HepG2 (cell line): ENCODE results near the gene LRR1. TPM values are rescaled to one million over a fixed set of nuclear protein-coding genes. Genes with fewer than 3 reads are reported as not detected.

ENCODE experiments used
- FLYWCH1 ChIP-seq: sonication (generic); formaldehyde crosslinking; IDR thresholded peaks from 2 replicates; pipeline ENCODE4 v1.8.1; 2023; ENCODE audit warnings: mild to moderate bottlenecking, missing genetic modification reagents
- GATA4 ChIP-seq: sonication (generic); IDR thresholded peaks from 2 replicates; pipeline ENCODE4 v1.6.1; 2016; ENCODE audit warnings: antibody characterized with exemption, low read depth, borderline replicate concordance
- HNRNPL ChIP-seq: fragments of 200-400 bp; formaldehyde crosslinking; IDR thresholded peaks from 2 replicates; pipeline ENCODE4 v1.6.1; 2017; ENCODE audit warnings: mild to moderate bottlenecking, low read depth, low read length
- HOXD1 ChIP-seq: sonication (generic); formaldehyde crosslinking; IDR thresholded peaks from 2 replicates; pipeline ENCODE4 v1.5.0; 2020; ENCODE audit warnings: missing genetic modification reagents
- JARID2 ChIP-seq: sonication (generic); formaldehyde crosslinking; IDR thresholded peaks from 2 replicates; pipeline ENCODE4 v1.8.1; 2023; ENCODE audit warnings: missing genetic modification reagents, inconsistent platforms; ENCODE audit not compliant: insufficient replicate concordance
- KLF12 ChIP-seq: sonication (generic); formaldehyde crosslinking; IDR thresholded peaks from 2 replicates; pipeline ENCODE4 v1.4.0; 2020; ENCODE audit warnings: missing genetic modification reagents, borderline replicate concordance
- NFE2L2 ChIP-seq: fragments of 150-350 bp; IDR thresholded peaks from 2 replicates; pipeline ENCODE4 v1.6.1; 2014; ENCODE audit warnings: low read length
- PHF21A ChIP-seq: sonication (generic); formaldehyde crosslinking; IDR thresholded peaks from 2 replicates; pipeline ENCODE4 v1.5.0; 2020; ENCODE audit warnings: mild to moderate bottlenecking, missing genetic modification reagents
- RXRB ChIP-seq: IDR thresholded peaks from 2 replicates; pipeline ENCODE4 v1.6.1; 2016; ENCODE audit warnings: borderline replicate concordance, missing genetic modification reagents, missing compliant biosample characterization
- ZFP90 ChIP-seq: sonication (generic); formaldehyde crosslinking; IDR thresholded peaks from 2 replicates; pipeline ENCODE4 v1.8.0; 2022; ENCODE audit warnings: missing genetic modification reagents, mild to moderate bottlenecking, inconsistent platforms, borderline replicate concordance
- ZSCAN31 ChIP-seq: sonication (generic); formaldehyde crosslinking; IDR thresholded peaks from 2 replicates; pipeline ENCODE4 v1.5.0; 2020; ENCODE audit warnings: low read depth, mild to moderate bottlenecking, missing genetic modification reagents
- polyA plus RNA-seq, 8 experiments: library from polyadenylated mRNA; depleted of rRNA in 3 of 8; stranded (reverse) in 7 of 8; unstranded in 1 of 8; fragments of >200 nt; fragmentation: Illumina TruSeq in 4 of 8; extraction: Trizol in 4 of 8; gene quantifications; 2 replicates each; pipeline versions ENCODE4 v1.2.1 to v1.2.3, GENCODE V29; 2011 to 2016; ENCODE audit warnings: low read depth in 4 of 8, missing spikeins in 1 of 8, mixed read lengths in 1 of 8; ENCODE audit not compliant: insufficient read depth in 1 of 8
- total RNA-seq, 5 experiments: library from RNA; depleted of rRNA; stranded (reverse); fragments of >200 nt; fragmentation: Illumina TruSeq; extraction: Trizol; gene quantifications; 2 replicates each; pipeline ENCODE4 v1.2.3, GENCODE V29; 2016; ENCODE audit warnings: low read depth in 1 of 5
- TF ChIP-seq, protein P1 (sequence below): sonication (generic); formaldehyde crosslinking; conservative IDR thresholded peaks from 2 replicates; pipeline ENCODE4 v1.8.0; 2022; ENCODE audit warnings: low read depth, missing genetic modification reagents
- TF ChIP-seq, protein P2 (sequence below): sonication (generic); formaldehyde crosslinking; IDR thresholded peaks from 2 replicates; pipeline ENCODE4 v1.4.0; 2020; ENCODE audit warnings: mild to moderate bottlenecking, missing genetic modification reagents
- TF ChIP-seq, protein P3 (sequence below): sonication (generic); IDR thresholded peaks from 2 replicates; pipeline ENCODE4 v1.6.1; 2016; ENCODE audit warnings: low read depth, borderline replicate concordance
- TF ChIP-seq, protein P4 (sequence below): sonication (generic); formaldehyde crosslinking; IDR thresholded peaks from 2 replicates; pipeline ENCODE4 v1.5.0; 2020; ENCODE audit warnings: missing genetic modification reagents, mild to moderate bottlenecking, borderline replicate concordance
- TF ChIP-seq, protein P5 (sequence below): fragments of 450-650 bp; IDR thresholded peaks from 2 replicates; pipeline ENCODE4 v1.6.1; 2017; ENCODE audit warnings: mild to moderate bottlenecking
- TF ChIP-seq, protein P6 (sequence below): sonication (generic); formaldehyde crosslinking; IDR thresholded peaks from 2 replicates; pipeline ENCODE4 v1.4.0; 2020; ENCODE audit warnings: mild to moderate bottlenecking, missing genetic modification reagents
- TF ChIP-seq, protein P7 (sequence below): fragments of 450-650 bp; IDR thresholded peaks from 2 replicates; pipeline ENCODE4 v1.6.1; 2017

The LRR1 gene
- total and polyA plus RNA-seq, 2 of the 13 experiments (the other 11 are each of a cell fraction or from before 2014, with no cell fraction given): 7.0 to 36.2 TPM

DNA sequence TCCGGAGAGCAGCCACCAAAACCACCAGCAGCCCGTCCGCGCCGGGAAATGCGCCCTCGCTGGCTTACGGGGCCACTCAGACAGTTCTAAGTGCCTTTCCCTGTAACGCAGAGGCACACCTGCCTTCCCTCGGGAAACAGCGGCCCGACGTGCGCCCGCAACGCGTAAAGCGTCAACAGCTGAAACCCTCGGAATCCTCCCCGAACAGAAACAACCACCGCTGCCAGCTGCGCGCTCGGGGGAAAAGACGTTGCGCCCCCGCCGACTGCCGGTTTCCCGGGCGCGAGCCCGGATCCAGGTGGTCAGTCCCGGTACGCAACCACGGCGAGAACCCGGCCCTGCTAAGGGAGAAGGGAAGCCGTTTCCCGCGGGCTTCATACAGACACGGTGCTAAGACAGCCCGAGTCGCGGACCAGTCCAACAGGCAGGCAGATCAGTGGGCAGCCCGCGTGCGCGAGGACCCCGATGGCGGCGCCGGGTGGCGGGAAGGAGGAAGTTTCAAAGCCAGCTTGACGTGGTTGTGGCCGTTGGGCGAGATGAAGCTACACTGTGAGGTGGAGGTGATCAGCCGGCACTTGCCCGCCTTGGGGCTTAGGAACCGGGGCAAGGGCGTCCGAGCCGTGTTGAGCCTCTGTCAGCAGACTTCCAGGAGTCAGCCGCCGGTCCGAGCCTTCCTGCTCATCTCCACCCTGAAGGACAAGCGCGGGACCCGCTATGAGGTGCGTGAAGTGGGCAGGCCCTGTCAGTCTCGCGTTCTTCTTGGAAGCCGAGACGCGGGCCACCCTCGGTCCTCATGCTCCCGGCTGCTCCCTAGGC, at the start of gene LRR1 (continued):
- peak; percentile 97 for TF ChIP-seq ZFP90 (CRISPR knock-in tag)
- TF ChIP-seq, protein P1, sequence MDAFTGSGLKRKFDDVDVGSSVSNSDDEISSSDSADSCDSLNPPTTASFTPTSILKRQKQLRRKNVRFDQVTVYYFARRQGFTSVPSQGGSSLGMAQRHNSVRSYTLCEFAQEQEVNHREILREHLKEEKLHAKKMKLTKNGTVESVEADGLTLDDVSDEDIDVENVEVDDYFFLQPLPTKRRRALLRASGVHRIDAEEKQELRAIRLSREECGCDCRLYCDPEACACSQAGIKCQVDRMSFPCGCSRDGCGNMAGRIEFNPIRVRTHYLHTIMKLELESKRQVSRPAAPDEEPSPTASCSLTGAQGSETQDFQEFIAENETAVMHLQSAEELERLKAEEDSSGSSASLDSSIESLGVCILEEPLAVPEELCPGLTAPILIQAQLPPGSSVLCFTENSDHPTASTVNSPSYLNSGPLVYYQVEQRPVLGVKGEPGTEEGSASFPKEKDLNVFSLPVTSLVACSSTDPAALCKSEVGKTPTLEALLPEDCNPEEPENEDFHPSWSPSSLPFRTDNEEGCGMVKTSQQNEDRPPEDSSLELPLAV (CRISPR knock-in tag): 0 out of 2 replicates have a peak, but pooled peaks have one; percentile 34
- TF ChIP-seq, protein P2, sequence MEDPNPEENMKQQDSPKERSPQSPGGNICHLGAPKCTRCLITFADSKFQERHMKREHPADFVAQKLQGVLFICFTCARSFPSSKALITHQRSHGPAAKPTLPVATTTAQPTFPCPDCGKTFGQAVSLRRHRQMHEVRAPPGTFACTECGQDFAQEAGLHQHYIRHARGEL (CRISPR knock-in tag): peak; percentile 36; the same call in 1 of the 2 replicates
- peak; percentile 45; the same call in 1 of the 2 replicates for TF ChIP-seq HOXD1 (CRISPR knock-in tag)
- TF ChIP-seq JARID2 (CRISPR knock-in tag): no peak
- peak; percentile 68 for TF ChIP-seq PHF21A (CRISPR knock-in tag)
- peak; percentile 86; the same call in 1 of the 2 replicates for TF ChIP-seq HNRNPL
- TF ChIP-seq ZSCAN31 (CRISPR knock-in tag): no peak; the same call in 1 of the 2 replicates
- no peak for TF ChIP-seq KLF12 (CRISPR knock-in tag)
- TF ChIP-seq, protein P3, sequence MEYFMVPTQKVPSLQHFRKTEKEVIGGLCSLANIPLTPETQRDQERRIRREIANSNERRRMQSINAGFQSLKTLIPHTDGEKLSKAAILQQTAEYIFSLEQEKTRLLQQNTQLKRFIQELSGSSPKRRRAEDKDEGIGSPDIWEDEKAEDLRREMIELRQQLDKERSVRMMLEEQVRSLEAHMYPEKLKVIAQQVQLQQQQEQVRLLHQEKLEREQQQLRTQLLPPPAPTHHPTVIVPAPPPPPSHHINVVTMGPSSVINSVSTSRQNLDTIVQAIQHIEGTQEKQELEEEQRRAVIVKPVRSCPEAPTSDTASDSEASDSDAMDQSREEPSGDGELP: peak; percentile 90
- TF ChIP-seq, protein P4, sequence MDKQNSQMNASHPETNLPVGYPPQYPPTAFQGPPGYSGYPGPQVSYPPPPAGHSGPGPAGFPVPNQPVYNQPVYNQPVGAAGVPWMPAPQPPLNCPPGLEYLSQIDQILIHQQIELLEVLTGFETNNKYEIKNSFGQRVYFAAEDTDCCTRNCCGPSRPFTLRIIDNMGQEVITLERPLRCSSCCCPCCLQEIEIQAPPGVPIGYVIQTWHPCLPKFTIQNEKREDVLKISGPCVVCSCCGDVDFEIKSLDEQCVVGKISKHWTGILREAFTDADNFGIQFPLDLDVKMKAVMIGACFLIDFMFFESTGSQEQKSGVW (CRISPR knock-in tag): no peak
- TF ChIP-seq GATA4: no peak
- TF ChIP-seq NFE2L2: no peak
- TF ChIP-seq, protein P5, sequence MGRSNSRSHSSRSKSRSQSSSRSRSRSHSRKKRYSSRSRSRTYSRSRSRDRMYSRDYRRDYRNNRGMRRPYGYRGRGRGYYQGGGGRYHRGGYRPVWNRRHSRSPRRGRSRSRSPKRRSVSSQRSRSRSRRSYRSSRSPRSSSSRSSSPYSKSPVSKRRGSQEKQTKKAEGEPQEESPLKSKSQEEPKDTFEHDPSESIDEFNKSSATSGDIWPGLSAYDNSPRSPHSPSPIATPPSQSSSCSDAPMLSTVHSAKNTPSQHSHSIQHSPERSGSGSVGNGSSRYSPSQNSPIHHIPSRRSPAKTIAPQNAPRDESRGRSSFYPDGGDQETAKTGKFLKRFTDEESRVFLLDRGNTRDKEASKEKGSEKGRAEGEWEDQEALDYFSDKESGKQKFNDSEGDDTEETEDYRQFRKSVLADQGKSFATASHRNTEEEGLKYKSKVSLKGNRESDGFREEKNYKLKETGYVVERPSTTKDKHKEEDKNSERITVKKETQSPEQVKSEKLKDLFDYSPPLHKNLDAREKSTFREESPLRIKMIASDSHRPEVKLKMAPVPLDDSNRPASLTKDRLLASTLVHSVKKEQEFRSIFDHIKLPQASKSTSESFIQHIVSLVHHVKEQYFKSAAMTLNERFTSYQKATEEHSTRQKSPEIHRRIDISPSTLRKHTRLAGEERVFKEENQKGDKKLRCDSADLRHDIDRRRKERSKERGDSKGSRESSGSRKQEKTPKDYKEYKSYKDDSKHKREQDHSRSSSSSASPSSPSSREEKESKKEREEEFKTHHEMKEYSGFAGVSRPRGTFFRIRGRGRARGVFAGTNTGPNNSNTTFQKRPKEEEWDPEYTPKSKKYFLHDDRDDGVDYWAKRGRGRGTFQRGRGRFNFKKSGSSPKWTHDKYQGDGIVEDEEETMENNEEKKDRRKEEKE: no peak
- TF ChIP-seq, protein P6, sequence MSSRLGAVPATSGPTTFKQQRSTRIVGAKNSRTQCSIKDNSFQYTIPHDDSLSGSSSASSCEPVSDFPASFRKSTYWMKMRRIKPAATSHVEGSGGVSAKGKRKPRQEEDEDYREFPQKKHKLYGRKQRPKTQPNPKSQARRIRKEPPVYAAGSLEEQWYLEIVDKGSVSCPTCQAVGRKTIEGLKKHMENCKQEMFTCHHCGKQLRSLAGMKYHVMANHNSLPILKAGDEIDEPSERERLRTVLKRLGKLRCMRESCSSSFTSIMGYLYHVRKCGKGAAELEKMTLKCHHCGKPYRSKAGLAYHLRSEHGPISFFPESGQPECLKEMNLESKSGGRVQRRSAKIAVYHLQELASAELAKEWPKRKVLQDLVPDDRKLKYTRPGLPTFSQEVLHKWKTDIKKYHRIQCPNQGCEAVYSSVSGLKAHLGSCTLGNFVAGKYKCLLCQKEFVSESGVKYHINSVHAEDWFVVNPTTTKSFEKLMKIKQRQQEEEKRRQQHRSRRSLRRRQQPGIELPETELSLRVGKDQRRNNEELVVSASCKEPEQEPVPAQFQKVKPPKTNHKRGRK (CRISPR knock-in tag): no peak
- TF ChIP-seq RXRB (CRISPR knock-in tag): 0 out of 2 replicates have a peak, but pooled peaks have one; percentile 38
- 0 out of 2 replicates have a peak, but pooled peaks have one; percentile 45 for TF ChIP-seq FLYWCH1 (CRISPR knock-in tag)
- TF ChIP-seq, protein P7, sequence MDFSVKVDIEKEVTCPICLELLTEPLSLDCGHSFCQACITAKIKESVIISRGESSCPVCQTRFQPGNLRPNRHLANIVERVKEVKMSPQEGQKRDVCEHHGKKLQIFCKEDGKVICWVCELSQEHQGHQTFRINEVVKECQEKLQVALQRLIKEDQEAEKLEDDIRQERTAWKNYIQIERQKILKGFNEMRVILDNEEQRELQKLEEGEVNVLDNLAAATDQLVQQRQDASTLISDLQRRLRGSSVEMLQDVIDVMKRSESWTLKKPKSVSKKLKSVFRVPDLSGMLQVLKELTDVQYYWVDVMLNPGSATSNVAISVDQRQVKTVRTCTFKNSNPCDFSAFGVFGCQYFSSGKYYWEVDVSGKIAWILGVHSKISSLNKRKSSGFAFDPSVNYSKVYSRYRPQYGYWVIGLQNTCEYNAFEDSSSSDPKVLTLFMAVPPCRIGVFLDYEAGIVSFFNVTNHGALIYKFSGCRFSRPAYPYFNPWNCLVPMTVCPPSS: no peak
